ENCODE results near the gene MAPT. TPM values are rescaled to one million over a fixed set of nuclear protein-coding genes. Genes with fewer than 3 reads are reported as not detected.

The MAPT gene
- total and polyA plus RNA-seq, 2 of the 4 experiments (the other 2 are of a cell fraction): 0.18 to 0.19 TPM

DNA sequence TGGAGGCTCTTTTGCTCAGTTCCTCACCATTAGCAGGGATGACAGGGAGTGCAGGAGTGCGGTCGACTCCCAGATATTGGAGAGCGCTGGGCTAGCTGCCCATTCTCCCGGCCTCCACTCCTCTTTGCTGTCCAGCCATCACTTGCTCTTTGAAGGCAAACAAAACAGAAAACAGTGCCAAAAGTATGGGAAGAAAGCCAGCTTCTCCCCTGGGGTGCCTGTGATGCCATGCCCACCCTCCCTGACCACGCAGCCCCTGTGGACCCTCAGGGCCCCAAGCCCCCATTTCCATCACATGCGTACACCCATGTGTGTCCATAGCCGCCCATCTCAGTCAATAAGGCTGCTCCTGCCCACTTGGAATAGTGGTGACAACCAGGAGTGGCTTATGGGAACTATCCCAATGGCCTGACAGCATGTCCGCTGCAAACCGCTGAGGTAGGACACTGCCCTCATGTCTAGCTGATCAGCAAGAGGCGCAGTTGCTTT lies 30.0 kb downstream of the MAPT start:
- in situ Hi-C loops (cut with MboI; ENCODE audit: low sequenced_read_pairs): no loop called here
- peaks cover 31% of the 10 kb centered on the region for H3K27me3 ChIP-seq (ENCODE audit: control insufficient read depth, insufficient read depth, low read length)
- intact Hi-C loops (cut with micrococcal nuclease): no loop called here
- no peaks in the 10 kb centered on the region for H3K79me1 ChIP-seq (ENCODE audit: low read depth in 1 of 2, low read length in 2 of 2)
- H2AK9ac ChIP-seq (replicated peaks; ENCODE audit: low read depth, low read length, poor library complexity): no peak overlapping the region
- H2BK15ac ChIP-seq (ENCODE audit: low read depth, low read length): no peak overlapping the region
- H2AK5ac ChIP-seq (ENCODE audit: low read depth, low read length): no peak overlapping the region
- no peak overlapping the region for H3K56ac ChIP-seq (ENCODE audit: extremely low read depth, insufficient read depth, low read length)
- no peak overlapping the region for H2AFZ ChIP-seq (replicated peaks; ENCODE audit: low read length, poor library complexity)
- ChIA-PET POLR2A (ENCODE audit: unreplicated experiment) (no interaction called here), CTCF (no interaction called here)
- WGBS, 2 experiments (ENCODE audit: extremely low coverage in 2 of 2, insufficient read length in 1 of 2): 40% methylated on average over 3 of the region's 10 CpGs; no CpG with 5 or more reads in 1 of the 2 experiments
- no peak overlapping the region for H4K5ac ChIP-seq (ENCODE audit: low read depth, low read length)
- no peak overlapping the region for H3K18ac ChIP-seq (ENCODE audit: low read depth, low read length)
- no peak overlapping the region for H3K27ac ChIP-seq (ENCODE audit: insufficient read depth, low read length)
- no TSS peak for BruUV-seq (replicated peaks)
- dilution Hi-C loops (cut with HindIII; ENCODE audit: low sequenced_read_pairs, unreplicated experiment): no loop called here
- H2BK120ac ChIP-seq (ENCODE audit: low read depth, low read length): no peak overlapping the region
- no peak overlapping the region for H3K4me3 ChIP-seq (ENCODE audit: insufficient read depth, low read depth, low read length)
- H3K9ac ChIP-seq (ENCODE audit: low read depth, low read length): no peak overlapping the region
- H3K23ac ChIP-seq (ENCODE audit: low read depth, low read length): no peak overlapping the region
- no peak overlapping the region for H3K14ac ChIP-seq (replicated peaks; ENCODE audit: low read depth, low read length)
- no peaks in the 10 kb centered on the region for H3K36me3 ChIP-seq (ENCODE audit: control insufficient read depth, insufficient read depth, low read length)
- H3K4me1 ChIP-seq (ENCODE audit: control insufficient read depth, insufficient read depth, low read length): no peaks in the 10 kb centered on the region
- no peak overlapping the region for H2BK5ac ChIP-seq (ENCODE audit: low read depth, low read length, poor library complexity, severe bottlenecking)
- no peak overlapping the region for H3K4ac ChIP-seq (ENCODE audit: low read depth, low read length)
- ATAC-seq (ENCODE audit: low read depth) (no peak), DNase-seq (no peak)
- H4K20me1 ChIP-seq (ENCODE audit: insufficient read depth, low read length): no peaks in the 10 kb centered on the region
- H4K8ac ChIP-seq (ENCODE audit: low read depth in 2 of 2, low read length in 2 of 2): no peak overlapping the region
- no peak overlapping the region for H2BK20ac ChIP-seq (ENCODE audit: low read depth, low read length)
- H4K91ac ChIP-seq (ENCODE audit: insufficient read depth, low read depth, low read length): no peak overlapping the region
- H3K9me3 ChIP-seq (ENCODE audit: control insufficient read depth, insufficient read depth, low read length): peaks cover 5% of the 10 kb centered on the region
- 0 out of 2 replicates have a peak, but pooled peaks cover 2% of the 10 kb centered on the region for H3K9me1 ChIP-seq (ENCODE audit: insufficient read depth, low read length)
- TF ChIP-seq CHD1 (IDR thresholded peaks at IDR 0.05; ENCODE audit: low read depth, low read length) (no peak), NFE2L2 (IDR thresholded peaks at IDR 0.05; ENCODE audit: low read depth, low read length) (no peak), CEBPB (IDR thresholded peaks at IDR 0.05; ENCODE audit: low read depth, low read length) (no peak), MAFK (IDR thresholded peaks at IDR 0.05; ENCODE audit: low read depth, low read length) (no peak), MAZ (IDR thresholded peaks at IDR 0.05; ENCODE audit: borderline replicate concordance, low read depth, low read length) (no peak), RAD21 (IDR thresholded peaks at IDR 0.05; ENCODE audit: low read length) (no peak), MXI1 (IDR thresholded peaks at IDR 0.05; ENCODE audit: borderline replicate concordance, low read depth, low read length) (no peak), RCOR1 (IDR thresholded peaks at IDR 0.05; ENCODE audit: insufficient replicate concordance, low read length) (no peak), BHLHE40 (IDR thresholded peaks at IDR 0.05; ENCODE audit: low read depth, low read length) (no peak)
- TF ChIP-seq, protein P1, sequence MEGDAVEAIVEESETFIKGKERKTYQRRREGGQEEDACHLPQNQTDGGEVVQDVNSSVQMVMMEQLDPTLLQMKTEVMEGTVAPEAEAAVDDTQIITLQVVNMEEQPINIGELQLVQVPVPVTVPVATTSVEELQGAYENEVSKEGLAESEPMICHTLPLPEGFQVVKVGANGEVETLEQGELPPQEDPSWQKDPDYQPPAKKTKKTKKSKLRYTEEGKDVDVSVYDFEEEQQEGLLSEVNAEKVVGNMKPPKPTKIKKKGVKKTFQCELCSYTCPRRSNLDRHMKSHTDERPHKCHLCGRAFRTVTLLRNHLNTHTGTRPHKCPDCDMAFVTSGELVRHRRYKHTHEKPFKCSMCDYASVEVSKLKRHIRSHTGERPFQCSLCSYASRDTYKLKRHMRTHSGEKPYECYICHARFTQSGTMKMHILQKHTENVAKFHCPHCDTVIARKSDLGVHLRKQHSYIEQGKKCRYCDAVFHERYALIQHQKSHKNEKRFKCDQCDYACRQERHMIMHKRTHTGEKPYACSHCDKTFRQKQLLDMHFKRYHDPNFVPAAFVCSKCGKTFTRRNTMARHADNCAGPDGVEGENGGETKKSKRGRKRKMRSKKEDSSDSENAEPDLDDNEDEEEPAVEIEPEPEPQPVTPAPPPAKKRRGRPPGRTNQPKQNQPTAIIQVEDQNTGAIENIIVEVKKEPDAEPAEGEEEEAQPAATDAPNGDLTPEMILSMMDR (conservative IDR thresholded peaks at IDR 0.05; ENCODE audit: low read depth, low read length): no peak
- TF ChIP-seq, protein P2, sequence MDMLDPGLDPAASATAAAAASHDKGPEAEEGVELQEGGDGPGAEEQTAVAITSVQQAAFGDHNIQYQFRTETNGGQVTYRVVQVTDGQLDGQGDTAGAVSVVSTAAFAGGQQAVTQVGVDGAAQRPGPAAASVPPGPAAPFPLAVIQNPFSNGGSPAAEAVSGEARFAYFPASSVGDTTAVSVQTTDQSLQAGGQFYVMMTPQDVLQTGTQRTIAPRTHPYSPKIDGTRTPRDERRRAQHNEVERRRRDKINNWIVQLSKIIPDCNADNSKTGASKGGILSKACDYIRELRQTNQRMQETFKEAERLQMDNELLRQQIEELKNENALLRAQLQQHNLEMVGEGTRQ (IDR thresholded peaks at IDR 0.05; ENCODE audit: low read depth, low read length): no peak
- no peak overlapping the region for H3K4me2 ChIP-seq (ENCODE audit: low read depth, low read length)

Data from IMR-90 (cell line).